Neutrophil (primary cell): ENCODE data around the gene EFNA5.

Source experiments
- H3K27ac ChIP-seq: fragments of 200-600 bp; sonication (generic); 2 replicates; pipeline ENCODE4 v1.5.1; 2016; ENCODE audit warnings: mild to moderate bottlenecking, moderate library complexity
- H3K27me3 ChIP-seq: fragments of 200-600 bp; sonication (generic); 2 replicates; pipeline ENCODE4 v1.6.0; 2016; ENCODE audit warnings: mild to moderate bottlenecking
- H3K36me3 ChIP-seq: fragments of 200-600 bp; sonication (generic); 2 replicates; pipeline ENCODE4 v1.5.1; 2017
- H3K4me1 ChIP-seq, 2 experiments: fragments of 200-600 bp in 1 of 2; sonication (generic) in 1 of 2; 1 replicate in 1 of 2; 2 replicates in 1 of 2; pipeline versions ENCODE4 v1.5.1 to v1.6.1; 2013 to 2016; ENCODE audit warnings: low read depth in 1 of 2, low read length in 1 of 2, mild to moderate bottlenecking in 1 of 2, moderate library complexity in 1 of 2; ENCODE audit not compliant: control insufficient read depth in 1 of 2, insufficient read depth in 1 of 2
- H3K4me3 ChIP-seq, 2 experiments: fragments of 200-600 bp in 1 of 2; sonication (generic) in 1 of 2; 1 replicate in 1 of 2; 2 replicates in 1 of 2; pipeline ENCODE4 v1.5.1; 2013 to 2016; ENCODE audit warnings: low read depth in 1 of 2, low read length in 1 of 2, mild to moderate bottlenecking in 1 of 2, moderate library complexity in 1 of 2
- H3K9me3 ChIP-seq: fragments of 200-600 bp; sonication (generic); 2 replicates; pipeline ENCODE4 v1.5.1; 2016
- CTCF ChIP-seq: fragments of 200-600 bp; sonication (generic); IDR thresholded peaks from 2 replicates; pipeline ENCODE4 v1.5.1; 2016; ENCODE audit warnings: antibody characterized with exemption

The EFNA5 gene

GRCh38 chr5:107512029-107512428 is 158.7 kb downstream of the EFNA5 start:
- Histone ChIP-seq H3K4me3 (no peak overlapping the region), H3K36me3 (no peaks in the 10 kb centered on the region), H3K27me3 (no peaks in the 10 kb centered on the region), H3K9me3 (no peaks in the 10 kb centered on the region), H3K27ac (no peak overlapping the region), H3K4me1 (no peaks in the 10 kb centered on the region)
- TF ChIP-seq CTCF = no peak

GRCh38 chr5:107510125-107510524 is 160.6 kb downstream of the EFNA5 start:
- no peak overlapping the region for H3K27ac ChIP-seq
- no peak for TF ChIP-seq CTCF
- H3K4me3 ChIP-seq = no peak overlapping the region
- no peaks in the 10 kb centered on the region for H3K4me1 ChIP-seq
- H3K27me3 ChIP-seq = no peaks in the 10 kb centered on the region
- H3K36me3 ChIP-seq = no peaks in the 10 kb centered on the region
- H3K9me3 ChIP-seq = no peaks in the 10 kb centered on the region

- H3K36me3 ChIP-seq = no peaks in the 10 kb centered on the region
- no peaks in the 10 kb centered on the region for H3K27me3 ChIP-seq
- H3K9me3 ChIP-seq = no peaks in the 10 kb centered on the region
- H3K4me3 ChIP-seq = no peak overlapping the region
- H3K27ac ChIP-seq = no peak overlapping the region
- no peak for TF ChIP-seq CTCF
- no peaks in the 10 kb centered on the region for H3K4me1 ChIP-seq
Observed at GRCh38 chr5:107508097-107508496, 162.6 kb downstream of the EFNA5 start.

- Histone ChIP-seq H3K36me3 (no peaks in the 10 kb centered on the region), H3K27me3 (no peaks in the 10 kb centered on the region), H3K4me3 (no peak overlapping the region), H3K27ac (no peak overlapping the region), H3K9me3 (no peaks in the 10 kb centered on the region), H3K4me1 (no peaks in the 10 kb centered on the region)
- TF ChIP-seq CTCF = no peak
Observed at GRCh38 chr5:107505763-107506534, 164.8 kb downstream of the EFNA5 start.

GRCh38 chr5:107504424-107504823 is 166.3 kb downstream of the EFNA5 start:
- Histone ChIP-seq H3K36me3 (no peaks in the 10 kb centered on the region), H3K4me1 (no peaks in the 10 kb centered on the region), H3K4me3 (no peak overlapping the region), H3K27me3 (no peaks in the 10 kb centered on the region), H3K9me3 (no peaks in the 10 kb centered on the region), H3K27ac (no peak overlapping the region)
- TF ChIP-seq CTCF = no peak
